Panc1 (cell line): Measurements from ENCODE around the gene CEP68.

ENCODE experiments used
- POLR2AphosphoS5 ChIP-seq: IDR thresholded peaks from 2 replicates; pipeline ENCODE4 v1.6.1; 2012; ENCODE audit warnings: mild to moderate bottlenecking, low read depth, low read length, moderate library complexity
- SIN3A ChIP-seq: IDR thresholded peaks from 2 replicates; pipeline ENCODE4 v1.6.1; 2012; ENCODE audit warnings: low read depth, mild to moderate bottlenecking, low read length, moderate library complexity, borderline replicate concordance; ENCODE audit not compliant: insufficient read depth
- TCF7L2 ChIP-seq: IDR thresholded peaks from 2 replicates; pipeline ENCODE4 v1.6.1; 2011; ENCODE audit warnings: mild to moderate bottlenecking, low read depth, low read length, inconsistent platforms
- TF ChIP-seq, protein P1 (sequence below): fragments of 450-650 bp; IDR thresholded peaks from 2 replicates; pipeline ENCODE4 v1.5.1; 2017; ENCODE audit warnings: mild to moderate bottlenecking
- TF ChIP-seq, protein P2 (sequence below), 2 experiments: IDR thresholded peaks; 2 replicates each; pipeline ENCODE4 v1.6.1; 2011 to 2012; ENCODE audit warnings: low read depth in 2 of 2, control low read depth in 1 of 2, low read length in 1 of 2, mild to moderate bottlenecking in 1 of 2, moderate library complexity in 1 of 2; ENCODE audit not compliant: insufficient read depth in 1 of 2

DNA sequence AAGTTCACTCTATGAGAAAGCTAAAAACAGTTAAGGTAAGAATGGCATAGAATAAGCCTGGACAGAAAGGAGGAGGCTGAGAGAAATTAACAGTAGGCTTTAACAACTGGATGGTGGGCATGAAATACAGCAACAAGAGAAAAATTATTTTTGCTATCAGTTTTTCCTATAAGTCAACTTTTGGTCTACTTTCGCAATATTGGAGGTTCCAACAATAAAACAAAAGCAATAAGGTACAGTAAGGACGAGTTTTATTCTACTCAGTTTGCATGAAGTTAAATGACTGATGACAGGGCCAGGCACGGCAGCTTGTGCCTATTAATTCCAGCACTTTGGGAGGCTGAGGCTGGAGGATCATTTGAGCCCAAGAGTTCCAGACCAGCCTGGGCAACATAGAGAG is 56.4 kb downstream of the CEP68 start:
- TF ChIP-seq, protein P1, sequence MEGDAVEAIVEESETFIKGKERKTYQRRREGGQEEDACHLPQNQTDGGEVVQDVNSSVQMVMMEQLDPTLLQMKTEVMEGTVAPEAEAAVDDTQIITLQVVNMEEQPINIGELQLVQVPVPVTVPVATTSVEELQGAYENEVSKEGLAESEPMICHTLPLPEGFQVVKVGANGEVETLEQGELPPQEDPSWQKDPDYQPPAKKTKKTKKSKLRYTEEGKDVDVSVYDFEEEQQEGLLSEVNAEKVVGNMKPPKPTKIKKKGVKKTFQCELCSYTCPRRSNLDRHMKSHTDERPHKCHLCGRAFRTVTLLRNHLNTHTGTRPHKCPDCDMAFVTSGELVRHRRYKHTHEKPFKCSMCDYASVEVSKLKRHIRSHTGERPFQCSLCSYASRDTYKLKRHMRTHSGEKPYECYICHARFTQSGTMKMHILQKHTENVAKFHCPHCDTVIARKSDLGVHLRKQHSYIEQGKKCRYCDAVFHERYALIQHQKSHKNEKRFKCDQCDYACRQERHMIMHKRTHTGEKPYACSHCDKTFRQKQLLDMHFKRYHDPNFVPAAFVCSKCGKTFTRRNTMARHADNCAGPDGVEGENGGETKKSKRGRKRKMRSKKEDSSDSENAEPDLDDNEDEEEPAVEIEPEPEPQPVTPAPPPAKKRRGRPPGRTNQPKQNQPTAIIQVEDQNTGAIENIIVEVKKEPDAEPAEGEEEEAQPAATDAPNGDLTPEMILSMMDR, result no peak
- TF ChIP-seq SIN3A, result no peak
- no peak for TF ChIP-seq POLR2AphosphoS5
- no peak for TF ChIP-seq TCF7L2
- TF ChIP-seq, protein P2, sequence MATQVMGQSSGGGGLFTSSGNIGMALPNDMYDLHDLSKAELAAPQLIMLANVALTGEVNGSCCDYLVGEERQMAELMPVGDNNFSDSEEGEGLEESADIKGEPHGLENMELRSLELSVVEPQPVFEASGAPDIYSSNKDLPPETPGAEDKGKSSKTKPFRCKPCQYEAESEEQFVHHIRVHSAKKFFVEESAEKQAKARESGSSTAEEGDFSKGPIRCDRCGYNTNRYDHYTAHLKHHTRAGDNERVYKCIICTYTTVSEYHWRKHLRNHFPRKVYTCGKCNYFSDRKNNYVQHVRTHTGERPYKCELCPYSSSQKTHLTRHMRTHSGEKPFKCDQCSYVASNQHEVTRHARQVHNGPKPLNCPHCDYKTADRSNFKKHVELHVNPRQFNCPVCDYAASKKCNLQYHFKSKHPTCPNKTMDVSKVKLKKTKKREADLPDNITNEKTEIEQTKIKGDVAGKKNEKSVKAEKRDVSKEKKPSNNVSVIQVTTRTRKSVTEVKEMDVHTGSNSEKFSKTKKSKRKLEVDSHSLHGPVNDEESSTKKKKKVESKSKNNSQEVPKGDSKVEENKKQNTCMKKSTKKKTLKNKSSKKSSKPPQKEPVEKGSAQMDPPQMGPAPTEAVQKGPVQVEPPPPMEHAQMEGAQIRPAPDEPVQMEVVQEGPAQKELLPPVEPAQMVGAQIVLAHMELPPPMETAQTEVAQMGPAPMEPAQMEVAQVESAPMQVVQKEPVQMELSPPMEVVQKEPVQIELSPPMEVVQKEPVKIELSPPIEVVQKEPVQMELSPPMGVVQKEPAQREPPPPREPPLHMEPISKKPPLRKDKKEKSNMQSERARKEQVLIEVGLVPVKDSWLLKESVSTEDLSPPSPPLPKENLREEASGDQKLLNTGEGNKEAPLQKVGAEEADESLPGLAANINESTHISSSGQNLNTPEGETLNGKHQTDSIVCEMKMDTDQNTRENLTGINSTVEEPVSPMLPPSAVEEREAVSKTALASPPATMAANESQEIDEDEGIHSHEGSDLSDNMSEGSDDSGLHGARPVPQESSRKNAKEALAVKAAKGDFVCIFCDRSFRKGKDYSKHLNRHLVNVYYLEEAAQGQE (IDR thresholded peaks at IDR 0.05; ENCODE audit: insufficient read depth in 1 of 2, low read depth in 2 of 2, low read length in 1 of 2), result no peak
